Osteoblast (primary cell): ENCODE data around the gene SHLD3. TPM values are rescaled to one million over a fixed set of nuclear protein-coding genes. Genes with fewer than 3 reads are reported as not detected.

Source experiments
- DNase-seq: peaks from one replicate; pipeline ENCODE4 v3.0.0; 2011; ENCODE audit warnings: low spot score, mixed read lengths; ENCODE audit not compliant: insufficient read length; ENCODE audit errors: missing footprints
- H2AFZ ChIP-seq: 2 replicates; pipeline ENCODE4 v1.6.0; 2011; ENCODE audit warnings: mild to moderate bottlenecking, low read length
- H3K27ac ChIP-seq: 2 replicates; pipeline ENCODE4 v1.5.1; 2011; ENCODE audit warnings: mild to moderate bottlenecking, low read depth, low read length, moderate library complexity
- H3K27me3 ChIP-seq: 2 replicates; pipeline ENCODE4 v1.6.0; 2012; ENCODE audit warnings: mild to moderate bottlenecking, control low read depth, inconsistent platforms, low read length, moderate library complexity; ENCODE audit not compliant: insufficient read depth
- H3K36me3 ChIP-seq: 2 replicates; pipeline ENCODE4 v1.5.1; 2011; ENCODE audit warnings: mild to moderate bottlenecking, low read length, control low read depth, moderate library complexity; ENCODE audit not compliant: insufficient read depth
- H3K4me1 ChIP-seq: 2 replicates; pipeline ENCODE4 v1.5.1; 2011; ENCODE audit warnings: mild to moderate bottlenecking, low read length, control low read depth, moderate library complexity; ENCODE audit not compliant: insufficient read depth
- H3K4me2 ChIP-seq: 2 replicates; pipeline ENCODE4 v1.6.0; 2011; ENCODE audit warnings: mild to moderate bottlenecking, low read length; ENCODE audit not compliant: insufficient read depth
- H3K4me3 ChIP-seq: fragments of 200-600 bp; sonication (generic); 3 replicates; pipeline ENCODE4 v1.5.1; 2012; ENCODE audit warnings: mild to moderate bottlenecking, low read length, inconsistent platforms; ENCODE audit not compliant: insufficient read depth
- H3K79me2 ChIP-seq: 2 replicates; pipeline ENCODE4 v1.6.0; 2012; ENCODE audit warnings: mild to moderate bottlenecking, low read length, control low read depth, inconsistent platforms; ENCODE audit not compliant: insufficient read depth
- H3K9me3 ChIP-seq: 2 replicates; pipeline ENCODE4 v1.5.1; 2011; ENCODE audit warnings: low read depth, low read length, control low read depth
- H4K20me1 ChIP-seq: 2 replicates; pipeline ENCODE4 v1.6.0; 2012; ENCODE audit warnings: mild to moderate bottlenecking, low read length, control low read depth; ENCODE audit not compliant: insufficient read depth
- total RNA-seq: library from RNA; depleted of rRNA; stranded (reverse); fragments of >200 nt; gene quantifications from 2 replicates; pipeline ENCODE4 v1.2.3, GENCODE V29; 2012
- TF ChIP-seq, protein P1 (sequence below): IDR thresholded peaks from 2 replicates; pipeline ENCODE4 v1.5.1; 2011; ENCODE audit warnings: mild to moderate bottlenecking, low read depth, low read length, moderate library complexity; ENCODE audit errors: extremely low read depth

The SHLD3 gene
- total RNA-seq, 1 donor = 4.3 TPM

DNA sequence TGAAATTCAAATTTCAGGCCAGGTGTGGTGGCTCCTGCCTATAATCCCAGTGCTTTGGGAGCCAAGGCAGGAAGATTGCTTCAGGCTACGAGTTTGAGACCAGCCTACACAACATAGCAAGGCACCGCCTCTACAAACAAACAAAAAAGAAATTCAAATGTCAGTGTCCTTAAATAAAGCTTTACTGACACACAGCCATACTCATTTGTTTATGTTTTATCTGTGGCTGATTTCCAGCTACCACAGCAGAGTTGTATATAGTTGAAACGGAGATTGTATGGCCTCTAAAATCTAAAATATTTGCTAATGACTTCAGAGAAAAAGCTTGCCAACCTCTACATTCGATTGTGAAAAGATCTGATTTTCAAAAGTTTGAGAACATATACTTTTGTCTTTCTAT lies 15.4 kb downstream of the SHLD3 start:
- peaks cover 48% of the 10 kb centered on the region for H3K36me3 ChIP-seq
- H4K20me1 ChIP-seq = no peaks in the 10 kb centered on the region
- H2AFZ ChIP-seq = no peak overlapping the region
- H3K27me3 ChIP-seq = no peaks in the 10 kb centered on the region
- H3K9me3 ChIP-seq = no peaks in the 10 kb centered on the region
- no peak overlapping the region for H3K4me3 ChIP-seq
- no peak for DNase-seq
- TF ChIP-seq, protein P1, sequence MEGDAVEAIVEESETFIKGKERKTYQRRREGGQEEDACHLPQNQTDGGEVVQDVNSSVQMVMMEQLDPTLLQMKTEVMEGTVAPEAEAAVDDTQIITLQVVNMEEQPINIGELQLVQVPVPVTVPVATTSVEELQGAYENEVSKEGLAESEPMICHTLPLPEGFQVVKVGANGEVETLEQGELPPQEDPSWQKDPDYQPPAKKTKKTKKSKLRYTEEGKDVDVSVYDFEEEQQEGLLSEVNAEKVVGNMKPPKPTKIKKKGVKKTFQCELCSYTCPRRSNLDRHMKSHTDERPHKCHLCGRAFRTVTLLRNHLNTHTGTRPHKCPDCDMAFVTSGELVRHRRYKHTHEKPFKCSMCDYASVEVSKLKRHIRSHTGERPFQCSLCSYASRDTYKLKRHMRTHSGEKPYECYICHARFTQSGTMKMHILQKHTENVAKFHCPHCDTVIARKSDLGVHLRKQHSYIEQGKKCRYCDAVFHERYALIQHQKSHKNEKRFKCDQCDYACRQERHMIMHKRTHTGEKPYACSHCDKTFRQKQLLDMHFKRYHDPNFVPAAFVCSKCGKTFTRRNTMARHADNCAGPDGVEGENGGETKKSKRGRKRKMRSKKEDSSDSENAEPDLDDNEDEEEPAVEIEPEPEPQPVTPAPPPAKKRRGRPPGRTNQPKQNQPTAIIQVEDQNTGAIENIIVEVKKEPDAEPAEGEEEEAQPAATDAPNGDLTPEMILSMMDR = no peak
- no peak overlapping the region for H3K4me2 ChIP-seq
- H3K79me2 ChIP-seq = no peaks in the 10 kb centered on the region
- H3K27ac ChIP-seq = no peak overlapping the region
- H3K4me1 ChIP-seq = no peaks in the 10 kb centered on the region

DNA sequence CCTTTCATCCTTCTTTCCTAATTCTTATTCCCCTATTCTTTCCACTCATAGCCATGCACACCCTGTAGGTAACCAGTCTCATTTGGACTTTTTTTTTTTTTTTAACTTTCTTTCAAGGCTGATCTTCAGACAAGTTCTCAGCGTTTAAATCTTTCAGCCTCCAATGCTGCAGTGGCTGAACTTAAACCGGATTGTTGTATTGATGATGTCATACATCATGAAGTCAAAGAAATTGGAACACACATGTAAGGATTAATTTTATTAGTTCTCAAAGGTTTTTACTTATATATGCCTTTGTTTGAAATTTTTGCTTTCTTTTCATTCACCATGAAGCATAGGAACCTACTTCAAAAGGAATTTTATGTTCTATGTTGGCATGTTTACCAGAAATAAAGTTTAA lies 22.1 kb downstream of the SHLD3 start:
- Histone ChIP-seq H3K9me3 (no peaks in the 10 kb centered on the region), H3K36me3 (peaks cover 13% of the 10 kb centered on the region), H4K20me1 (no peaks in the 10 kb centered on the region), H3K4me2 (no peak overlapping the region), H3K4me3 (no peak overlapping the region), H3K79me2 (no peaks in the 10 kb centered on the region), H3K27ac (no peak overlapping the region), H3K4me1 (no peaks in the 10 kb centered on the region), H2AFZ (no peak overlapping the region), H3K27me3 (no peaks in the 10 kb centered on the region)
- TF ChIP-seq, protein P1 = no peak
- DNase-seq = no peak

DNA sequence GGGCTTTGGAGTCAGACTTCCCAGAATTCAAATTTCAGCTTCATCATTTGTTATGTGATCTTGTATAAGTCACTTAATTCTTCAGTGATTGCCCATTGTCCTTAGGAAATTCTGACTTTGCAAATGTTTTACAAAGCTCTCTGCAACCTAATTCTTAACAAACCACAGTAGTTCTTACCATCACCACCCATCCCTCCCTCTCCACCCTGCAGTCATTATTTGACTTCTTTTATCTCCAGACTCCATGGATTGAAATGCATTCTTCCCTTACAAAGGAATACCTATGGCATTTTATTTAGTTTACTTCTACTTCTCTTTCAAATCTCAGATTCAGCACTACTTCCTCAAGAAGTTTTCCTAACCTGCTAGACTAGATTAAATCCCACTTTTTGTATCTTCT lies 23.1 kb downstream of the SHLD3 start:
- Histone ChIP-seq H3K4me3 (no peak overlapping the region), H3K4me2 (no peak overlapping the region), H3K27me3 (no peaks in the 10 kb centered on the region), H3K9me3 (no peaks in the 10 kb centered on the region), H3K27ac (no peak overlapping the region), H2AFZ (no peak overlapping the region), H3K36me3 (peaks cover 13% of the 10 kb centered on the region), H3K79me2 (no peaks in the 10 kb centered on the region), H4K20me1 (no peaks in the 10 kb centered on the region), H3K4me1 (no peaks in the 10 kb centered on the region)
- TF ChIP-seq, protein P1 = no peak
- peak; percentile 2 for DNase-seq

DNA sequence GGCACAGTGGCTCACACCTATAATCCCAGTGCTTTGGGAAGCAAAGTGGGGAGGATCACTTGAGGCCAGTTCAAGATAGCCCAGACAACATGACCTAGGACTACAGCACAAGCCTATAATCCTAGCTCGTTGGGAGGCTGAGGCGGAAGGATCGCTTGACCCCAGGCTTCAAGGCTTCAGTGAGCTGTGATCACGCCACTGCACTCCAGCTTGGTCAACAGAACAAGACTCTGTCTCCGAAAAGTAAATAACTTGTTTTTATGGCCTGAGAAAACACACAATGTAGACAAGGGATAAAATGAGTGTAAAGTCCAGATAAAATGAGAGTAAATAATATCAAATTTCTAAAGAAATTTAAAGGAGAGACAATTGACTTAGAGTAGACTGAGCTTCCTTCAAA lies 26.3 kb downstream of the SHLD3 start:
- no peaks in the 10 kb centered on the region for H3K27me3 ChIP-seq
- H3K4me1 ChIP-seq = no peaks in the 10 kb centered on the region
- H3K27ac ChIP-seq = no peak overlapping the region
- no peaks in the 10 kb centered on the region for H3K79me2 ChIP-seq
- H3K9me3 ChIP-seq = no peaks in the 10 kb centered on the region
- no peak for DNase-seq
- no peak overlapping the region for H3K4me2 ChIP-seq
- no peak overlapping the region for H3K4me3 ChIP-seq
- H4K20me1 ChIP-seq = no peaks in the 10 kb centered on the region
- TF ChIP-seq, protein P1 = no peak
- peaks cover 10% of the 10 kb centered on the region for H3K36me3 ChIP-seq
- H2AFZ ChIP-seq = no peak overlapping the region
